ENCODE results near the gene MEF2B.

Gene MEF2B

GRCh38 chr19:19098084-19098702 lies 71.9 kb downstream of the MEF2B start:
- Histone ChIP-seq H3K4me3 (ENCODE audit: low read length) (no peak overlapping the region), H3K36me3 (ENCODE audit: control insufficient read depth, insufficient read depth, low read length) (no peaks in the 10 kb centered on the region), H3K9ac (ENCODE audit: low read length) (no peak overlapping the region), H3K9me3 (ENCODE audit: control insufficient read depth, low read length) (no peaks in the 10 kb centered on the region), H3K27me3 (ENCODE audit: control insufficient read depth, insufficient read depth, low read length) (no peaks in the 10 kb centered on the region), H3K4me1 (ENCODE audit: control insufficient read depth, insufficient read depth, low read length) (peaks cover 3% of the 10 kb centered on the region)

GRCh38 chr19:19096641-19097627 lies 73.1 kb downstream of the MEF2B start:
- Histone ChIP-seq H3K4me3 (ENCODE audit: low read length) (no peak overlapping the region), H3K9ac (ENCODE audit: low read length) (no peak overlapping the region), H3K27me3 (ENCODE audit: control insufficient read depth, insufficient read depth, low read length) (no peaks in the 10 kb centered on the region), H3K36me3 (ENCODE audit: control insufficient read depth, insufficient read depth, low read length) (no peaks in the 10 kb centered on the region), H3K4me1 (ENCODE audit: control insufficient read depth, insufficient read depth, low read length) (peaks cover 3% of the 10 kb centered on the region), H3K9me3 (ENCODE audit: control insufficient read depth, low read length) (no peaks in the 10 kb centered on the region)

- no peak overlapping the region for H3K4me3 ChIP-seq (ENCODE audit: low read length)
- H3K36me3 ChIP-seq (ENCODE audit: control insufficient read depth, insufficient read depth, low read length) = no peaks in the 10 kb centered on the region
- H3K9ac ChIP-seq (ENCODE audit: low read length) = no peak overlapping the region
Measured at GRCh38 chr19:19095691-19096090, 74.4 kb downstream of the MEF2B start.

More at GRCh38 chr19:19095691-19096090, 74.4 kb downstream of the MEF2B start:
- H3K4me1 ChIP-seq (ENCODE audit: control insufficient read depth, insufficient read depth, low read length) = peaks cover 3% of the 10 kb centered on the region
- no peaks in the 10 kb centered on the region for H3K27me3 ChIP-seq (ENCODE audit: control insufficient read depth, insufficient read depth, low read length)
- H3K9me3 ChIP-seq (ENCODE audit: control insufficient read depth, low read length) = no peaks in the 10 kb centered on the region
